GM06990 (cell line): Measurements from ENCODE around the gene HOXD4.

Source experiments
- DNase-seq: peaks from one replicate; pipeline ENCODE4 v3.0.0-alpha.2; 2011; ENCODE audit not compliant: insufficient read length; ENCODE audit errors: extremely low read depth
- H3K27me3 ChIP-seq: replicated peaks from 2 replicates; pipeline ENCODE4 v1.6.0; 2011; ENCODE audit warnings: low read length; ENCODE audit not compliant: control insufficient read depth, insufficient read depth
- H3K36me3 ChIP-seq: 2 replicates; pipeline ENCODE4 v1.5.1; 2011; ENCODE audit warnings: low read length; ENCODE audit not compliant: control insufficient read depth, insufficient read depth
- H3K4me3 ChIP-seq: replicated peaks from 2 replicates; pipeline ENCODE4 v1.5.1; 2011; ENCODE audit warnings: low read depth, mild to moderate bottlenecking, control low read depth, low read length
- TF ChIP-seq, protein P1 (sequence below): IDR thresholded peaks from 2 replicates; pipeline ENCODE4 v1.5.1; 2011; ENCODE audit warnings: low read length, control low read depth, mild to moderate bottlenecking, inconsistent platforms; ENCODE audit not compliant: insufficient read depth, poor library complexity, severe bottlenecking

The HOXD4 gene

DNA sequence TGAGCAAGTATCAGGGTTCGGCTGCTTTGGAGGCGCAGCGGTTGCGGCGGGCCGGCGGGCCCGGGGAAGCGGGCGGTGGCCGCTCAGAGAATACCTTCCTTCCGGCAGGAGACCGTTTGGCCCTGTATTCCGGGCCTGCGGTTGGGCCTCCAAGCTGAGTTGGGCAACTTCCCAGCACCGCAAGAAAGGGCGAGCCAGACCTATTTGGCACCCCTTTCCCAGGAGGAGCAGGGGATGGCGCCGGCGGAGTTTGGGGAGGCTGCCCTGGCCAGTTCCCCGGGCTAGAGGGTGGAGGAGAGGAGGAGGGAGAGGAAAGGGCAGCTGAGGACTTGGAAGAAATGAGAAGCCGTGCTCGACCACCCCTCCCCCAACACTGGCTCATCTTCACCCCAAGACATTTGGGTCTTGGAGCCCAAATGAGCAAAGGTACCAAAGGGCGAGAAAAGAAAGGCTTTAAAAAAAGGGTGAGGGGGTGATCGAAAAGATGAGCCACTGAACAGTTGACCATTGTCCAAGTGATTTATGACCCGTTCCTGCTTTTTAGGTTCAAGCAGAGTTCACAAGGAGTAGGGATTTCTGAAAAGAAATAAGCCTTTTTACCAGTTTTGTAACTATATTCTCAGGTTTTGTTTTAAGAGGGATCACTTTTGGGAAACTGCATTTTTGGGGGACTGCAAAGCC is 14.2 kb downstream of the HOXD4 start:
- Histone ChIP-seq H3K36me3 (no peaks in the 10 kb centered on the region), H3K4me3 (no peak overlapping the region), H3K27me3 (peaks cover 1% of the 10 kb centered on the region; the same call in 1 of the 2 replicates)
- DNase-seq: no peak
- TF ChIP-seq, protein P1, sequence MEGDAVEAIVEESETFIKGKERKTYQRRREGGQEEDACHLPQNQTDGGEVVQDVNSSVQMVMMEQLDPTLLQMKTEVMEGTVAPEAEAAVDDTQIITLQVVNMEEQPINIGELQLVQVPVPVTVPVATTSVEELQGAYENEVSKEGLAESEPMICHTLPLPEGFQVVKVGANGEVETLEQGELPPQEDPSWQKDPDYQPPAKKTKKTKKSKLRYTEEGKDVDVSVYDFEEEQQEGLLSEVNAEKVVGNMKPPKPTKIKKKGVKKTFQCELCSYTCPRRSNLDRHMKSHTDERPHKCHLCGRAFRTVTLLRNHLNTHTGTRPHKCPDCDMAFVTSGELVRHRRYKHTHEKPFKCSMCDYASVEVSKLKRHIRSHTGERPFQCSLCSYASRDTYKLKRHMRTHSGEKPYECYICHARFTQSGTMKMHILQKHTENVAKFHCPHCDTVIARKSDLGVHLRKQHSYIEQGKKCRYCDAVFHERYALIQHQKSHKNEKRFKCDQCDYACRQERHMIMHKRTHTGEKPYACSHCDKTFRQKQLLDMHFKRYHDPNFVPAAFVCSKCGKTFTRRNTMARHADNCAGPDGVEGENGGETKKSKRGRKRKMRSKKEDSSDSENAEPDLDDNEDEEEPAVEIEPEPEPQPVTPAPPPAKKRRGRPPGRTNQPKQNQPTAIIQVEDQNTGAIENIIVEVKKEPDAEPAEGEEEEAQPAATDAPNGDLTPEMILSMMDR: no peak

DNA sequence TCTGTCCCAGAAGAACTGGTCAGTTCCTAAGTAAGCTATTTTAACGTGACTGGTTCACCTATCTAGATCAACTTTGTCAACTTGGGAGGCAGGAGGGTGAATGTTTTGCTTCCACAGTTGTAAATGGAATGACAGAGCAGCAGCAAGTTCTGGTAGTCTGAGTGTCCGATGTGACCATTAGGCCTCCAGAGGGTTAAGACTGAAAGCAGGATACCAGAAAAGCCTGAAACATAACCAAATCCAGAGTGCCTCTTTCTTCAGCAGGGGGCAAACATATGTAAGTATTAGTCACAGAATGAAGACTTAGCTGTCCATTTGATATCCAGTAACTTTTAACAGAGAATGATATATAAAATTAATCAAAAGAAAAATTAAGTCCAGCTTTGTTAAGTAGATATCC is 14.9 kb downstream of the HOXD4 start:
- TF ChIP-seq, protein P1: no peak
- peaks cover 1% of the 10 kb centered on the region; the same call in 1 of the 2 replicates for H3K27me3 ChIP-seq
- H3K36me3 ChIP-seq: no peaks in the 10 kb centered on the region
- DNase-seq: no peak
- no peak overlapping the region for H3K4me3 ChIP-seq

DNA sequence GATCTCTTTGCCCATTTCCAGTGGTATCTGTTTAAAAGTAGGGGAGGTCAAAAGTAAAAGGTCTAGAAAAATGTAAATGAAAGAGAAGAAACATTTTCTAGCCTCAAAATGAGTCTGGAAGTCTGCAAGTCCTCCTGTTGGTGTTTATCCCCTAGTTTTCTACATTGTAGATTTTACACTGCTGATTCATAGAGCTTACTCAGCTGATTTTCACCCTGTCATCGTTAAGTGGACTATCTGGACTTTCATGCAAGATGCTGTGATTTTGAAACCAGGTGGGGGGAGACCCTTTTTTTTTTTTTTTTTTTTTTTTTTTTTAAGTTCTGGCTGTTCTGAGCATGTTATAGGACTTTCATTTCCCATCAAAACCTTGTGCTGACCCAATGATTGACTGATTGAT is 16.0 kb downstream of the HOXD4 start:
- no peaks in the 10 kb centered on the region for H3K36me3 ChIP-seq
- DNase-seq: no peak
- H3K27me3 ChIP-seq: no peaks in the 10 kb centered on the region; the same call in 1 of the 2 replicates
- no peak overlapping the region for H3K4me3 ChIP-seq
- TF ChIP-seq, protein P1: no peak

DNA sequence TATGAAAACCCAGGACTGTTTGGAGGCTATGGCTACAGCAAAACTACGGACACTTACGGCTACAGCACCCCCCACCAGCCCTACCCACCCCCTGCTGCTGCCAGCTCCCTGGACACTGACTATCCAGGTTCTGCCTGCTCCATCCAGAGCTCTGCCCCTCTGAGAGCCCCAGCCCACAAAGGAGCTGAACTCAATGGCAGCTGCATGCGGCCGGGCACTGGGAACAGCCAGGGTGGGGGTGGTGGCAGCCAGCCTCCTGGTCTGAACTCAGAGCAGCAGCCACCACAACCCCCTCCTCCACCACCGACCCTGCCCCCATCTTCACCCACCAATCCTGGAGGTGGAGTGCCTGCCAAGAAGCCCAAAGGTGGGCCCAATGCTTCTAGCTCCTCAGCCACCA is 17.8 kb downstream of the HOXD4 start:
- no peak for DNase-seq
- H3K27me3 ChIP-seq: no peaks in the 10 kb centered on the region

DNA sequence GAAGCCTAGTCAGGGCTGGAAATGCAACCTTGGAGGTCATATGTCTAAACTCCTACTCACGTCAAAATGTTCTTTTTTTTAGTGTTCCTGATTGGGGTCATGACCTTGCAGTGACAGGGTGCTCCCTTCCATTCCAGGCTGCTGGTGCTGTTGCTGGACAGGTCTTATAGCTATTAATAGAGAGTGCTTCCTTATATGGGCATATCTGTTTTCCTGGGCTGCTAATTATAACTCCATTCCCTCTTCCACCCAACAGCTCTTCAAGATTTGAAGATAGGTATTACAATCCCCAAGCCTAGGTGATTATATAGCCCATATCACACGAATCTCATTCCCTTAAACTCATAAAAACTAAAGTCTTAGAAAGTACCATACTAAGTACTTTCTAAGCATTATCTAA is 18.4 kb downstream of the HOXD4 start:
- TF ChIP-seq, protein P1: no peak
- Histone ChIP-seq H3K4me3 (no peak overlapping the region), H3K36me3 (no peaks in the 10 kb centered on the region), H3K27me3 (no peaks in the 10 kb centered on the region)
- no peak for DNase-seq

More for the DNA sequence above, 17.8 kb downstream of the HOXD4 start:
- H3K36me3 ChIP-seq: no peaks in the 10 kb centered on the region
- no peak overlapping the region for H3K4me3 ChIP-seq
- TF ChIP-seq, protein P1: no peak

DNA sequence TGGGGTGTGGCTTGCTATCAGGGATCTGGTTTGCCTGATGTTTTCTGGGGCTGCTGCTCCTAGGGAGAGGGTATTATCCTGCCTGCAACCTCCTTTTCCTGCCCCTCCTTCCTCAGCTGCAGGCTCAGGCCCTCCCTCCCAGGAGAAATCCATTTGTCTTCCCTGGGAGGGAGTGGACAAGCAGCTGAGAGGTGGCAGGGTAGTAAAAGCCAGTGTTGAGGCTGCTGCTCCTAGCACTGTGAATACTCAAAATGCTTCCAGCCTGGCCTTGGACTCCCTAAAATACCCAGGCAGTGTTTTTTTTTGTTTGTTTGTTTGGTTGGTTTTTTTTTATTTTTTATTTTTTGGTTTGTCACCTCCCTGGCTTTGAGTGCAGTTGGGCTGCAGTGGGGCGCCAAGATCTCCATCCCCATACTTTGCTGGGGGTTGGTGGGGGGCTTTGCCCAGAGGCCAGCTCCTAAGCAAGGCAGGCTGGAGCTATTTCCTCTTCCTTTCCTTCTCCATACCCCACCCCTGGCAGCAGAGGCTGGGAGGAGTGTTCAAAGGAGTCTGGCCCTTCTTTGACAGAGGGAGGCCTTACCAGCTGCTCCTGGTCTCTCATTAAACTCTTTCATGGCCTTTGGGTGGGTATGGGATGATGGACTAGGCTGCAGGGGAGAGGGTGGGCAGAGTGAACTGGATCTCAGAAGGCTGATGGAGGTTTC is 19.4 kb downstream of the HOXD4 start:
- DNase-seq: no peak
- Histone ChIP-seq H3K36me3 (no peaks in the 10 kb centered on the region), H3K27me3 (no peaks in the 10 kb centered on the region; the same call in none of the 2 replicates), H3K4me3 (no peak overlapping the region)
- TF ChIP-seq, protein P1: no peak
